ENCODE data around the gene TRPC3.

TRPC3 gene

GRCh38 chr4:121951521-121952110 lies at the start of gene TRPC3:
Gene TRPC3, minus strand, starts transcription at chr4:121952060. Its CDS starts 380 bp downstream, at chr4:121951680.
- no peak for DNase-seq

- peak; percentile 73 for DNase-seq
These were observed 49.0 kb upstream of the TRPC3 start for GRCh38 chr4:122000849-122001248.

- DNase-seq: peak; percentile 43
These were observed 46.2 kb upstream of the TRPC3 start for GRCh38 chr4:121998024-121998423.

- DNase-seq: no peak
These were observed 44.1 kb upstream of the TRPC3 start for GRCh38 chr4:121995790-121996537.

- no peak for DNase-seq
These were observed 40.1 kb upstream of the TRPC3 start for GRCh38 chr4:121991968-121992367.

- no peak for DNase-seq
These were observed 38.6 kb upstream of the TRPC3 start for GRCh38 chr4:121990489-121990888.

GRCh38 chr4:121989715-121990114 lies 37.9 kb upstream of the TRPC3 start:
- no peak for DNase-seq

GRCh38 chr4:121988950-121989349 lies 37.1 kb upstream of the TRPC3 start:
- no peak for DNase-seq

GRCh38 chr4:121980643-121981042 lies 28.8 kb upstream of the TRPC3 start:
- DNase-seq: no peak

GRCh38 chr4:121978172-121978516 lies 26.3 kb upstream of the TRPC3 start:
- DNase-seq: no peak

- DNase-seq: peak; percentile 52
These were observed 25.7 kb upstream of the TRPC3 start for GRCh38 chr4:121977251-121978171.

- DNase-seq: no peak
These were observed 23.9 kb upstream of the TRPC3 start for GRCh38 chr4:121975784-121976183.

- no peak for DNase-seq
These were observed 22.0 kb upstream of the TRPC3 start for GRCh38 chr4:121973816-121974215.

GRCh38 chr4:121968859-121969258 lies 17.0 kb upstream of the TRPC3 start:
- DNase-seq: no peak

- no peak for DNase-seq
These were observed 13.1 kb upstream of the TRPC3 start for GRCh38 chr4:121964958-121965357.

GRCh38 chr4:121960818-121961217 lies 9.0 kb upstream of the TRPC3 start:
- DNase-seq: no peak

GRCh38 chr4:121958777-121959176 lies 6.9 kb upstream of the TRPC3 start:
- peak; percentile 9 for DNase-seq

- DNase-seq: no peak
These were observed 5.4 kb upstream of the TRPC3 start for GRCh38 chr4:121957266-121957665.

GRCh38 chr4:121953860-121954259 lies 2.0 kb upstream of the TRPC3 start:
- peak; percentile 24 for DNase-seq

GRCh38 chr4:121952290-121952689 lies 430 bp upstream of the TRPC3 start:
- no peak for DNase-seq

GRCh38 chr4:121950680-121951520 lies 960 bp downstream of the TRPC3 start:
- DNase-seq: no peak

GRCh38 chr4:121950212-121950679 lies 1.6 kb downstream of the TRPC3 start:
- peak; percentile 72 for DNase-seq

GRCh38 chr4:121946644-121947043 lies 5.2 kb downstream of the TRPC3 start:
- no peak for DNase-seq
